Daoy (cell line): ENCODE data around the gene PPM1D. TPM values are rescaled to one million over a fixed set of nuclear protein-coding genes. Genes with fewer than 3 reads are reported as not detected.
"Not testable (repeated sequence)": the region's sequence is repeated elsewhere in the genome, so short reads cannot be mapped to it uniquely, and the experiment has no call there.

Experiments
- DNase-seq: peaks from one replicate; pipeline ENCODE4 v3.0.0-alpha.2; 2015; ENCODE audit warnings: low read depth
- total RNA-seq: library from RNA; depleted of rRNA; stranded (reverse); fragments of >200 nt; shearing (Covaris generic); gene quantifications from 2 replicates; pipeline ENCODE4 v1.2.3, GENCODE V29; 2014; rRNA removed

The PPM1D gene
- total RNA-seq, 1 experiment from 2014 or later = 12.2 TPM

DNA sequence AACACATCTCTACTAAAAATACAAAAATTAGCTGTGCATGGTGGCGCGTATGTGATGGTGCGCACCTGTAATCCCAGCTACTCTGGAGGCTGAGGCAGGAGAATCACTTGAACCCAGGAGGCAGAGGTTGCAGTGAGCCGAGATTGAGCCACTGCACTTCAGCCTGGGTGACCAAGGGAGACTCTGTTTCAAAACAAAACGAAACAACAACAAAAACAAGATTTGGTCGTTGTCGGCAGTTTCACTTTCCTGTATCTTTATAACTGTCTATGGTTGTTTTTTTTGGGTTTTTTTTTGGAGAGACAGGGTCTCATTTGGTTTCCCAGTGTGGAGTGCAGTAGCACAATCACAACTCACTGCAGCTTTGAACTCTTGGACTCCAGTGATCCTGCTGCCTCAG is 68.7 kb downstream of the PPM1D start:
- not testable (repeated sequence) for DNase-seq

DNA sequence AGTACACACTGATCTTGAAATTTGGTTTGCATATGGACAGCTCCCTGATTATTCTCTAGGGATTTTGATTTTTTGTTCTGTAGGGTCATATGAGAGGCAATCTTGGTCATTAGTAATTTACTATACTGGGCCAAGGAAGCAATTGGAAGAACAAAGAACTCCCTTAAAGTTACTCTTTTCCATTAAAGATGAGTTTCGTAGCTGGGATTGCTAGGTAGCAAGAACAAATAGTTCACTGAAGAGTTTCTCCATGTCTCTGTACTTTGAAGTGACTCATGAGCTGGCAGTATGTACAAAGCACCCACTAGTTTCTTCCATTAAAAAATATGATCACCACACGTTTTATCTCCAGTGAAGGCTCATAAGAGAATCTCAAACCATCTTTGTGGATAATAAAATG is 71.5 kb downstream of the PPM1D start:
- no peak for DNase-seq

DNA sequence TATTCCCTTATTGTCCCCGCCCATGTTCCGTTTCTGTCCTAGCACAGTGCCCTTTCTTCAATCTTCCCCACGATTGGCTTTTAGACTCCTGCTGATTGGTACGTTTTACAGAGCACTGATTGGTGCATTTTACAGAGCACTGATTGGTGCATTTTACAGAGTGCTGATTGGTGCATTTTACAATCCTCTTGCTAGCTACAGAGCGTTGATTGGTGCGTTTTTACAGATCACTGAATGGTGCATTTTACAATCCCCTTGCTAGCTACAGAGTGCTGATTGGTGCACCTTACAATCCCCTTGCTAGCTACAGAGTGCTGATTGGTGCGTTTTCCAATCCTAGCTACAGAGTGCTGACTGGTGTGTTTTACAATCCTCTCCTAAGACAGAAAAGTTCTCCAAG is 74.6 kb downstream of the PPM1D start:
- not testable (repeated sequence) for DNase-seq

DNA sequence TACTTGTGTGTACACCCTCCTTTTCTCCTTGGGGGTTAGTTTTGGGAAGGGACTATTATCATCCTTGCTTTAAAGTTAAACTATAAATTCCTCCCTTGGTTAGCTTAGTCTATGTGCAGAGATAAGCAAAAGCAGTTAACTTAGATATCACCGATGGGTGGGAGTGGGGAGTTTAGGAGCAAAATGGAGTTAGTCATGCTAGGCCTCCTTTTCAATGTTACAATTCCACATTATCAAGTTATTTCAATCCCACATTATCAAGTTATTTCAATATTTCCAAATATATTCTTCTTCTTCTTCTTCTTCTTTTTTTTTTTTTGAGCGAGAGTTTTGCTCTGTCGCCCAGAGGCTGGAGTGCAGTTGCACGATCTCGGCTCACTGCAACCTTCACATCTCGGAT is 76.0 kb downstream of the PPM1D start:
- no peak for DNase-seq

DNA sequence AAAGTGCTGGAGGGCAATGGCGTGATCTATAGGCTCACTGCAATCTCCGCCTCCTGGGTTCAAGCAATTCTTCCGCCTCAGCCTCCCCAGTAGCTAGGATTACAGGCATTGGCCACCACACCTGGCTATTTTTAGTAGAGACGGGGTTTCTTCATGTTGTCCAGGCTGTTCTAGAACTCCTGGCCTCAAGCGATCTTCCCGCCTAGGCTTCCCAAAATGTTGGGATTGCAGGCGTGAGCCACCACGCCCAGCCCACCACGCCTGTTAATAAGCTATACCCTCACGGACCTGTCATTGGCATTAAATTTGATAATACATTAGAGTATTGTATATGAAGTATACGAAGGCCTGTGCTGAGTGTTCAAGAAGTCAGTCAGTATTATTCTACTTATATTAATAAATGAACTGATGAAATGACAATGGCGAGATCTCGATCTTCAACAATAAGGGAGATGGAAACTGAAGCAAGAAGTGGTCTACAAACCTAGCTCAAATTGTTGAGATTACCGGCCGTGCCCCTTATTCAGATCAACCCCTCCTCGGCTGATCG is 76.8 kb downstream of the PPM1D start:
- DNase-seq = no peak

DNA sequence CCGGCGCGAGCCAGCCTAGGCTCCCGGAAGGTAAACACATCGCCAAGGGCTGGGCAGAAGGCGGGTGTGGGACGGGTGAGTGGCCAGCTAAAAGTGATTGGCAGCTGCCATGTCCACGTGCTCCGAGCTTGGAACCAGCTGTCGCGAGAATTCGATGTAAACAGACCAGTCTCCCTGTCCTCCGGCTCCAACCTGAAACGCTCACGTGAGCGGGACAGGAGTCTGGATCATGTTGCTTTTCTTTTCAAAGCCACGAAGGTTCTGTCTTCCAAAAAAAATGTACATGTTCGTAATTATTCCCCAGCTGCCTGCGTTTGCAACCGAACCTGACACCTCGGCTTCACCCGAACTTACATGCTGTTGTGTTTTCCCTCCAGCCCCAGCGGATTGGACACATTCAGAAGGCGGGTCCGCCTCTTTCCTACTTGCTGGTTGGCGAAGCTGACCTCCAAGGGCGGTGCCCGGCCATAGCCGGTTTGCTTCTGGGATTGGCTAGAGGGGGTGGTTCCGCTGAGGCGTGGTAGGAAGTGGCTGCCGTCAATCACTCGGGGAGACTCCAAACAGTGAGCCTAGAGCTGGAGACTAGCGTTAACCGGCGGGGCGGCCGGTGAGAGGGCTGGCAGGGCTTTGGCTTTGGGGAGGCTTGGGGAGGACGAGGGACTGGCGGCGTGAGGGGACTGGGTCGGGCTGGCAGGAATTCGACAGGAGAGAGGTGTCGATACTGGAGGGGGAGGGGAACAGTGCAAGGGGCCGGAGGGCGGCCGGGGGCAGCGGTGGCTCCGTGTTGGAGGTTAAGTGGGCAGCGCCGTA is 77.5 kb downstream of the PPM1D start, which contains the start of gene BCAS3:
BCAS3 (plus strand) TSS at position 544 of the 810 bp plus-strand sequence.
- peak; percentile 97 for DNase-seq

DNA sequence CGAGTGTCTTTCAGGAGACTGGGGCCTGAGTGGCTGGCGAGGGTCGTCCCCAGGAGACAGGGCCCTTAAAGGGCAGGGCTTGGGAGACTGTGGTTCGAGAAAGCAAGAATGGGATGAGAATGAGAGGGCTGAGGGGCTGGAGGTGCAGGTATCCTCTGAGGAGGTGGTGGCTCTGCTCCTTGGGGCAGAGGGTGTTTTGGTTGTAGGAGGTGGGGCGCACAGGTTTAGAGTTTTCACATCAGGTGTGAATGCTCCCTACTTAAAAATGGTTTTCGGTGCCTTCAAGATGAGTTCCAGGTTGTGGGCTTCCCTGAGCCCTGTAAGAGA is 78.1 kb downstream of the PPM1D start:
- DNase-seq = no peak

DNA sequence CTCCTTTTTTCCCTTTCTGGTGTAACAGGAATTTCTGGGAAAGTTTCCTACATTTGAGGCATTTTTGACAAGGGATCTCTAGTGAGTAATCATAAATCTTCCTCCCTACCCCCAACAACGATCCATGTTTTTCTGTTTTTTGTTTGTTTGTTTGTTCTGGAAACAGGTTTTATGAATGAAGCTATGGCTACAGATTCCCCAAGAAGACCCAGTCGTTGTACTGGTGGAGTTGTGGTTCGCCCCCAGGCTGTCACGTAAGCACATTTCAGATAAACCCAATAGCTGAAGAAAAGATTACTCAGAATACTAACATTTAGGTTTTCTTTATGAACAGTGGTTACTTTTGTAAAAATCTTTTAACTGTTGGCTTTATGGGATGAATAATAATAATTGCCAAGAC is 79.3 kb downstream of the PPM1D start:
- DNase-seq = no peak

DNA sequence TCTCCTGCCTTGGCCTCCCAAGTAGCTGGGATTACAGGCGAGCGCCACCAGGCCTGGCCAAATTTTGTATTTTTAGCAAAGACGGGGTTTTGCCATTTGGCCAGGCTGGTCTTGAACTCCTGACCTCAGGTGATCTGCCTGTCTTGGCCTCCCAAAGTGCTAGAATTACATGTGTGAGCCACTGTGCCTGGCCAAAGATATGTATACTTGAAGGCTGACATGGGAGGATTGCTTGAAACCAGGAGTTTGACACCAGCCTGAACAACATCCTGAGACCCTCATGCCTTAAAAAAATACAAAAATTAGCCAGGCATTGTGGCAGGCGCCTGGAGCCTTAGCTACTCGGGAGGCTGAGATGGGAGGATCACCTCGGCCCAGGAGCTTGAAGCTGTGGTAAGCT is 80.8 kb downstream of the PPM1D start:
- no peak for DNase-seq

DNA sequence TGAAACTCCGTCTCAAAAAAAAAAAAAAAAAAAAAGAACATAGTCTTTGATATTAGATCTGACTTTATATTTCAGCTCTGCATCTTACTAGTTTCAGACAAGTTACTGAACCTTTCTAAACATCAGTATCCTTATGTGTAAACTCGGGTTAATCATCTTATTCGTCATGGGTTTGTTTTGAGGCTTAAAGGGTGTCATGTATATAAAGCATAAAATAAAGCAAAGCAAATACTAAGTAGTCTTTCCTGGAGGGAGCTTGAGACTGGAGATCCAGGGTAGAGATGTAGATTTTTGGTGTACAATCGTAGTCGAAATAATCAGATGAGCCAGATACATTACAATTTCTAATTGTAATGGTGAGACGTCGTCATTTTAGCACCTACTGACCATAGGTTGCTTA is 85.4 kb downstream of the PPM1D start:
- no peak for DNase-seq

DNA sequence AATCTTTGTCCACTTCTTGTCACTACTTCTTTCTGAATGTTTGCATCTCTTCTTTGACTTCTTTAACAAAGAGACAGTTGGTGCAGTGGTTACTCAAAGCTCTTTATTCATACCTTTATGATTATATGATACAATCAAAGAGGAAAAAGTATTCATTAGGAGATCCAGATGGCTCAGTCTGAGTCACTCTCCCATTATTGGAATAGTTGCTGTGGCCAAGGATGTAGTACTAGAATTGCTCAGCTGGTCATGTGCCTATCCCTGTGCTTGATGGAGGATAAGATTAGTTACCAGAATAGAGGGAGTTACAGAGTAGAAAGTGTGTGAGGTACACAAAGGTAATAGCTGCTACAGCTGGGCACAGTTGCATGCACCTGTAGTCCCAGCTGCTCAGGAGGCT is 96.0 kb downstream of the PPM1D start:
- DNase-seq = no peak

DNA sequence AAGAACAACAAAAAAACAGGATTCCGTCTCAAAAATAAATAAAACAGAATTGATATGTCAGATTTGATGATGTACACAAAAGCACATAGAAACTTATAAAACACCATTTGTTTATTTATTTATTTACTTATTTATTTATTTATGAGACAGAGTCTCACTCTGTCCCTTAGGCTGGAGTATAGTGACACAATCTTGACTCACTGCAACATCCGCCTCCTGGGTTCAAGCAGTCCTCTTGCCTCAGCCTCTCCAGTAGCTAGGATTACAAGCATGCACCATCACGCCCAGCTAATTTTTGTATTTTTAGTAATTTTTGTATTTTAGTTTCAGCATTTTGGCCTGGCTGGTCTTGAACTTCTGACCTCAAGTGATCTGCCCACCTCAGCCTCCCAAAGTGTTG is 99.1 kb downstream of the PPM1D start:
- no peak for DNase-seq

DNA sequence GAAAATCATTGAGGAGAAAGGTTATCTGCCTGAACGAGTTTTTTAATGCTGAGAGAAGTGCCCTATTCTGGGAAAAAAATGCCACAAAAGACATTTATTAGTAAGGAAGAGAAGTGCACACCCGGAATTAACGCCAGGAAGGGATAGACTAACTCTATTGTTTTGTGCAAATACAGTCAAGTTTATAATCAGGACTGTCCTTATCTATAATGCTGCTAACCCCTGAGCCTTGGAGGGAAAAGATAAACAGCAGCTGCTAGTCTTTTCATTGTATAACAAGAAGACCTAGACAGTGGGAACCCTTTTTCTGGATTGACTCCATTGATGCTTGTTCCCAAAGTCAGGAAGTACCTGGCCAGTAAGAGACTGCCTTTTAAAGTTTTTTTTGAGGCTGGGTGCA is 104.2 kb downstream of the PPM1D start:
- DNase-seq = no peak

DNA sequence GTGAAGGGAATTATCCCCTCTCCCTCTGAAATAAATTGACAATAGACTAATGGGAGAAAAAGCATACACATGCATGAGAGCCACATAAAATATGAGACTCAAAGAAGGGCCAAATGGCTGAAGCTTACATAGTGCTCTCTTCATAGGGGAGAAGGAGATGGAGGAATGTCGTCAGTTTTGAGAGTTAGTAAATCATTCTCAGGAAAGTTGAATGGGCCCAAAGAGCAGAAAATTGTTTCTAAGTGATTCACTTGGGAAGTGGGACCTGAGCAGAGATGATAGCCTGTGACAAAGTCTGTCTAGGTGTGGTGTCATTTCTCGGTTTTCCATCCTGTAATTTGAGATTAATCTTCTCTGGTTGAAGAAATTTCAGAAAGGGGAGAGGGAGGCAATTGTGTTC is 112.7 kb downstream of the PPM1D start:
- DNase-seq = no peak

DNA sequence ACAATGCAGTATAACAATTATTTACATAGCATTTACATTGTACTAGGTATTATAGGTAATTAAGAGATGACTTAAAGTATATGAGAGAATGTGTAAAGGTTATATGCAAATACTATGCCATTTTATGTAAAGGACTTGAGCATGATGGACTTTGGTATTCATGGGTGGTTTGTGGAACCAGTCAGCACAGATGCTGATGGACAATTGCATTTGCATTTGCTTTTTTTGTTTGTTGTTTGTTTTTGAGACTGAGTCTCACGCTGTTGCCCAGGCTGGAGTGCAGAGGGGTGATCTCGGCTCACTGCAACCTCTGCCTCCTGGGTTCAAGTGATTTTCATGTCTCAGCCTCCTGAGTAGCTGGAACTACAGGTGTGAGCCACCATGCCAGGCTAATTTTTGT is 113.6 kb downstream of the PPM1D start:
- no peak for DNase-seq

Other genes starting within 250 kb of the PPM1D start
- gene USP32, start 208.1 kb upstream of the PPM1D start, total RNA-seq = 11.2 and 18.4 TPM in 2 replicates
- gene CHCT1, start 177.7 kb upstream of the PPM1D start, total RNA-seq = not detected in 2 replicates
- gene APPBP2, start 74.0 kb upstream of the PPM1D start, total RNA-seq = 15.1 and 15.2 TPM in 2 replicates
- gene BCAS3, start 77.7 kb downstream of the PPM1D start, total RNA-seq = 4.2 and 18.0 TPM in 2 replicates